Right cardiac atrium (tissue), 5 donors: ENCODE data around the gene CA6. TPM values are rescaled to one million over a fixed set of nuclear protein-coding genes. Genes with fewer than 3 reads are reported as not detected.
"Not testable (repeated sequence)": the region's sequence is repeated elsewhere in the genome, so short reads cannot be mapped to it uniquely, and the experiment has no call there.

Source experiments
- ATAC-seq, 2 donors: fragments of 200-7000 bp; cut with Tn5 transposase; one replicate each; pipeline versions ENCODE4 v1.8.0 to v1.9.1; 2020; ENCODE audit warnings: moderate library complexity in 2 of 2, mild to moderate bottlenecking in 1 of 2
- DNase-seq, 3 donors: peaks; one replicate each; pipeline ENCODE4 v3.0.0-alpha.2; 2020
- H3K27ac ChIP-seq: one replicate; pipeline ENCODE4 v1.5.1; 2013; ENCODE audit warnings: mild to moderate bottlenecking, low read length, control low read depth, moderate library complexity
- H3K27me3 ChIP-seq: one replicate; pipeline ENCODE4 v1.6.1; 2013; ENCODE audit not compliant: control insufficient read depth, insufficient read depth
- H3K4me1 ChIP-seq: one replicate; pipeline ENCODE4 v1.6.1; 2013; ENCODE audit warnings: low read length; ENCODE audit not compliant: control insufficient read depth, insufficient read depth
- H3K4me3 ChIP-seq: one replicate; pipeline ENCODE4 v1.5.1; 2013; ENCODE audit warnings: low read length, control low read depth
- H3K9me3 ChIP-seq: one replicate; pipeline ENCODE4 v1.6.1; 2013; ENCODE audit warnings: low read length; ENCODE audit not compliant: control insufficient read depth
- WGBS: extraction: QIAGEN DNeasy Blood & Tissue Kit; methylation state at CpG from one replicate; pipeline ENCODE4 v1.1.7; 2013; 5-methylcytosine and 5-hydroxymethylcytosine counted together
- intact Hi-C, 4 donors: fragments of 100-400 bp; cut with DNase I; formaldehyde crosslinking; loops; one replicate each; pipeline versions ENCODE4 v1.11.0 to v1.14.0; 2022 to 2023
- polyA plus RNA-seq: library from polyadenylated mRNA; stranded (reverse); fragments of 200-250 nt; gene quantifications from one replicate; pipeline ENCODE4 v1.2.3, GENCODE V29; 2013
- total RNA-seq, 4 donors: library from RNA; stranded (reverse); fragmentation: NEBNext Ultra II Directional; extraction: Animal tissue kit (Norgen Biotek cat#: 25700); gene quantifications; one replicate each; pipeline ENCODE4 v1.2.1, GENCODE V29; 2021
- donor health status: healthy with polysubstance abuse.
- donor health status: DM: no; HTN: yes; CAD: no.
- donor health status: DM: no; HTN: no; CAD: no.
- donor health status: DM: no; HTN: yes; CAD: no; lungs with severe emphysema.
- donor health status: DM: yes; HTN: yes; CAD: no.

Gene CA6
- total and polyA plus RNA-seq, 5 donors: not detected

DNA sequence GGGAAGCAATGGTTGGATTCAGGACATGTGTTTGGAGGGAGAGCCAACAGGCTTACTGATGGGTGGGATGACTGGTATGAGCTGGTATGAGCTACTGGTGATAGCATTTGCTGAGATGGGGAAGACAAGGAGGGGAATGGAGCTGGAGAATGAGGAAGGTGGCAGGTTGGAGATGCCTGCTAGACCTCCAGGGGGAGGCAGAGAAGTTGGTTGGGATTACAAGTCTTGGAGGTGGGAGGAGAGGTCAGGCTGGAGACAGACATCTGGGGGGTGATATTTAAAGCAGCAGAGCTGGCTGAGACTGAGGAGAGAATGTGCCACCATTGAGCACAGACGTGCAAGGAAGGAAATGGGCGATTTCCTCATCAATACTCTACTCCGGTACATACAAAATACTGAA, 35.3 kb upstream of the CA6 start:
- no peaks in the 10 kb centered on the region for H3K27me3 ChIP-seq
- DNase-seq: no peak
- 75% methylated on average over 3 of the region's 3 CpGs for WGBS
- H3K4me3 ChIP-seq: no peak overlapping the region
- no peak overlapping the region for H3K27ac ChIP-seq
- H3K4me1 ChIP-seq: no peaks in the 10 kb centered on the region
- intact Hi-C loops: loop anchor here in 1 of 4 donors (10.0 kb wide), 1 partner anchor 184 kb away; no protein-coding TSS in a partner anchor
- ATAC-seq: no peak
- no peaks in the 10 kb centered on the region for H3K9me3 ChIP-seq

GRCh38 chr1:8910914-8911313, 34.8 kb upstream of the CA6 start:
- no peaks in the 10 kb centered on the region for H3K27me3 ChIP-seq
- H3K4me1 ChIP-seq: no peaks in the 10 kb centered on the region
- intact Hi-C loops: loop anchor here in 1 of 4 donors (10.0 kb wide), 1 partner anchor 184 kb away; no protein-coding TSS in a partner anchor
- H3K9me3 ChIP-seq: no peaks in the 10 kb centered on the region
- WGBS: 77% methylated on average over 6 of the region's 6 CpGs
- DNase-seq: no peak
- ATAC-seq: no peak
- H3K27ac ChIP-seq: no peak overlapping the region
- H3K4me3 ChIP-seq: no peak overlapping the region

DNA sequence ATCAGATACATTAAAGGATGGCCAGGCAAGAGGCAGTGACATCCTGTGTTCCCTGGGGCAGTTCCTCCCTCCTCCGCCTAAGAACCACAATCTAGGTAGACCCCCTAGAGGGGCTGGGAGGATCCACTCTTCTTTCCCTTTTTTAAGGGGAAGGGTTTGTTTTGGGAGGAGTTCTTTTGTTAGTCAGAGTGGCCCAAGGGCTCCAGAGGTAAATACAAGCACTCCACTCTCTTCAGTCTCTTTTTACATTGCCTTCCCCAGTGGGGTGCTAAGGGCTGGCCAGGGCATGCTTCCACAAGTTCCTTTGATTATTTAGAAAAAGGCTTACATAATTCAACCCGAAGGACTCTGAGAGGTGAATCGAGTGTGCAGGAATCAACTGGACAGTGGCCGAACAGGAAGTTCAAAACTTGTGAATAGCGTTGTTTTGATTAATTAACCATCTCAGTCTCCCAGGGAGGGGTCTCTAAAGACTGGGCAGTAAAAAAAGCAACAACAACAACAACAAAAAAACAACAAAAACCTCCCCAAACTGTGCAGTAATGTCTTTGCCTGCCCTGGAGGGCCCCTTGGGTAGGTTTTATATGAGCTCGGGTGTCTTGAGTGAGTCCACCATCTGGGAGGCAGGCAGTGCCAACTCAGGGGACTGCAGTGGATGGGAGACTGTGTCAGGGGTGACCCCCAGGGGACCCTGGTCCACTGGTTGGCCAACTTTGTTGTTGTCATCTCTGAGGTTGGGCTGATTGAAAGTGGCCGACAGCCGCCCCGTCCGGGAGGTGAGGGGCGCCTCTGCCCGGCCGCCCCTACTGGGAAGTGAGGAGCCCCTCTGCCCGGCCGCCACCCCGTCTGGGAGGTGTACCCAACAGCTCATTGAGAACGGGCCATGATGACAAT, 34.0 kb upstream of the CA6 start:
- peak in 1 of 2 donors; percentile 29 for ATAC-seq
- WGBS: 80% methylated on average over 14 of the region's 17 CpGs
- intact Hi-C loops: loop anchor here in 1 of 4 donors (10.0 kb wide), 1 partner anchor 183 kb away; no protein-coding TSS in a partner anchor

DNA sequence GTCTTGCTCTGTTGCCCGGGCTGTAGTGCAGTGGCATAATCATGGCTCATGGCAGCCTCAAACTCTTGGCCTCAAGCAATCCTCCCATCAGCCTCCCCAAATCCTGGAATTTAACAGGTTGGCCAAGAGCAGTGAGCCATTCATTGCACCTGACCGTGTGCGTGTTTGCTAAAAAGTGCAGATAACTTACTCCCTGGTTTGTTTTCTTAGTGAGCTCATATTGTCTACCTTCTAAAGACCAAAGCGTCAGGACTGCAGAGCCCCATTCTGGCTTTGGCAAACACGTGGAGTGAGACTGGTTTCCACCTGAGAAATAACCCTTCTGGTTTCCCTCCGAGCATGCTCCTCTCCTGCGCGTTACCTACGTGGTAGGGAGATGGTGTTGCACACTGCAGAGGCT, 32.2 kb upstream of the CA6 start:
- no peaks in the 10 kb centered on the region for H3K9me3 ChIP-seq
- no peak overlapping the region for H3K4me3 ChIP-seq
- ATAC-seq: no peak
- intact Hi-C loops: loop anchor here in 1 of 4 donors (10.0 kb wide), 1 partner anchor 181 kb away; no protein-coding TSS in a partner anchor
- H3K27me3 ChIP-seq: no peaks in the 10 kb centered on the region
- no peak overlapping the region for H3K27ac ChIP-seq
- 84% methylated on average over 9 of the region's 9 CpGs for WGBS
- DNase-seq: no peak
- no peaks in the 10 kb centered on the region for H3K4me1 ChIP-seq

More for the DNA sequence above, 34.0 kb upstream of the CA6 start:
- H3K27me3 ChIP-seq: no peaks in the 10 kb centered on the region
- H3K27ac ChIP-seq: no peak overlapping the region
- H3K9me3 ChIP-seq: no peaks in the 10 kb centered on the region
- no peak for DNase-seq
- no peak overlapping the region for H3K4me3 ChIP-seq
- H3K4me1 ChIP-seq: no peaks in the 10 kb centered on the region

GRCh38 chr1:8914466-8914865, 31.2 kb upstream of the CA6 start:
- no peak overlapping the region for H3K4me3 ChIP-seq
- H3K9me3 ChIP-seq: no peaks in the 10 kb centered on the region
- H3K27me3 ChIP-seq: no peaks in the 10 kb centered on the region
- ATAC-seq (no peak), DNase-seq (no peak)
- no peaks in the 10 kb centered on the region for H3K4me1 ChIP-seq
- WGBS: 82% methylated on average over 7 of the region's 7 CpGs
- H3K27ac ChIP-seq: no peak overlapping the region
- intact Hi-C loops: loop anchor here in 1 of 4 donors (10.0 kb wide), 1 partner anchor 180 kb away; no protein-coding TSS in a partner anchor

GRCh38 chr1:8915446-8915845, 30.2 kb upstream of the CA6 start:
- 49% methylated on average over 3 of the region's 3 CpGs for WGBS

GRCh38 chr1:8917536-8917935, 28.1 kb upstream of the CA6 start:
- H3K4me1 ChIP-seq, H3K9me3 ChIP-seq, H3K27me3 ChIP-seq, ATAC-seq, H3K4me3 ChIP-seq, DNase-seq, H3K27ac ChIP-seq: not testable (repeated sequence)
- WGBS: 70% methylated on average over 10 of the region's 10 CpGs
- intact Hi-C loops: loop anchor here in 3 of 4 donors (5.0 to 10.0 kb wide), 2 partner anchors 90 to 177 kb away; no protein-coding TSS in a partner anchor

More at GRCh38 chr1:8915446-8915845, 30.2 kb upstream of the CA6 start:
- ATAC-seq (no peak), DNase-seq (no peak)
- intact Hi-C loops: loop anchor here in 3 of 4 donors (5.0 to 10.0 kb wide), 2 partner anchors 92 to 179 kb away; no protein-coding TSS in a partner anchor
- H3K9me3 ChIP-seq: no peaks in the 10 kb centered on the region
- no peaks in the 10 kb centered on the region for H3K4me1 ChIP-seq
- no peak overlapping the region for H3K4me3 ChIP-seq
- no peaks in the 10 kb centered on the region for H3K27me3 ChIP-seq
- no peak overlapping the region for H3K27ac ChIP-seq

DNA sequence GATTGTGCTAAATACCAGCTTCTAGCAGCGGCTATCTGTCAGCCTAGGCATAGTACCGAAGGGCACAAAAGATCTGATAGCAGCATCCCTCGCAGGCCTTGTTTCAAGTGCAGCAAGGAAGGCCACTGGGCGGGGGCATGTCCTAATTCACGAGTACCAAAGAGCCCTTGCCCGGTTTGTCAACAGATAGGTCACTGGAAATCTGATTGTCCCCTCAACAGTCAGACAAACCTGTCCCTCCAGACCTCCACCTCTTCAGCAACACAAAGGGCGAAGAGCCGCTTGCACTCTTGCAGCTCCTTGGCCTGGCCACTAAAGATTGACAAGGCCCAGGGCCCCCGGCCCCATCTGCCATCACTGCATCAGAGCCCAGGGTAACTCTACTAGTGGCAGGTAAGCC, 22.7 kb upstream of the CA6 start:
- WGBS: 94% methylated on average over 9 of the region's 9 CpGs
- H3K4me3 ChIP-seq: no peak overlapping the region
- ATAC-seq: no peak
- no peaks in the 10 kb centered on the region for H3K4me1 ChIP-seq
- no peaks in the 10 kb centered on the region for H3K9me3 ChIP-seq
- no peak overlapping the region for H3K27ac ChIP-seq
- intact Hi-C loops: loop anchor here in 3 of 4 donors (5.0 kb wide), 2 partner anchors 64 to 79 kb away; no protein-coding TSS in a partner anchor
- DNase-seq: no peak
- H3K27me3 ChIP-seq: no peaks in the 10 kb centered on the region

DNA sequence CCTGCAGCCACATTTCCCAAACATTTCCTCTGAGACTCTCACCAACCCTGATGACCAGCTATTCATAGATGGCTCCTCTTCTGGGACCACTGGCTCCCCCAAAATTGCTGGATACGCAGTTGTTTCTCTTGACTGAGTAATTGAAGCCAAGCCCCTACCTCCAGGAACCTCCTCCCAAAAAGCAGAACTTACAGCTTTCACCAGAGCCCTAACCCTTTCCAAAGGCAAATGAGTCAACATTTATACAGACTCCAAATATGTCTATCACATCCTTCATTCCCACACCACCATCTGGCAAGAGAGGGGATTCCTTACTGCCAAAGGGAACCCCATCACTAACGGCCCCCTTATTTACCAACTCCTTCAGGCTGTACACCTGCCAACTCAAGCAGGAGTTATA, 20.3 kb upstream of the CA6 start:
- ATAC-seq (no peak), DNase-seq (no peak)
- intact Hi-C loops: no loop called here
- Histone ChIP-seq H3K4me3 (no peak overlapping the region), H3K27ac (no peak overlapping the region), H3K4me1 (peaks cover 1% of the 10 kb centered on the region), H3K27me3 (no peaks in the 10 kb centered on the region), H3K9me3 (no peaks in the 10 kb centered on the region)
- WGBS: 51% methylated on average over 2 of the region's 2 CpGs

GRCh38 chr1:8925960-8926359, 19.7 kb upstream of the CA6 start:
- WGBS: 88% methylated on average over 9 of the region's 9 CpGs

More at GRCh38 chr1:8925960-8926359, 19.7 kb upstream of the CA6 start:
- Histone ChIP-seq H3K27me3 (no peaks in the 10 kb centered on the region), H3K4me3 (no peak overlapping the region), H3K4me1 (peaks cover 1% of the 10 kb centered on the region), H3K27ac (no peak overlapping the region), H3K9me3 (no peaks in the 10 kb centered on the region)
- intact Hi-C loops: no loop called here
- DNase-seq (no peak), ATAC-seq (no peak)
